Calu3 (cell line): ENCODE measurements around the gene ADGRG1. TPM values are rescaled to one million over a fixed set of nuclear protein-coding genes. Genes with fewer than 3 reads are reported as not detected.

Experiments
- BruUV-seq: library from RNA; stranded (reverse); fragments of 400-500 nt; replicated peaks from 2 replicates; lab custom pipeline; 2021; lab: Mats Ljungman, UMichigan
- CTCF ChIA-PET: fragments of 300-600 bp; sonication (Branson Sonifier 250); formaldehyde crosslinking; loops from one replicate; lab custom pipeline; 2022; ENCODE audit warnings: antibody characterized with exemption; lab: Charles Lee
- DNase-seq: peaks from one replicate; pipeline ENCODE4 v3.0.0; 2022
- H3K27ac Mint-ChIP-seq: one replicate; pipeline ENCODE4 v1.8.0; 2022; ENCODE audit warnings: mixed read lengths; ENCODE audit not compliant: unreplicated experiment
- H3K27me3 Mint-ChIP-seq: one replicate; pipeline ENCODE4 v1.8.0; 2022; ENCODE audit warnings: mixed read lengths; ENCODE audit not compliant: unreplicated experiment
- H3K36me3 Mint-ChIP-seq: one replicate; pipeline ENCODE4 v1.8.0; 2022; ENCODE audit warnings: mild to moderate bottlenecking, moderate library complexity, mixed read lengths; ENCODE audit not compliant: insufficient read depth, unreplicated experiment
- H3K4me1 Mint-ChIP-seq: one replicate; pipeline ENCODE4 v1.8.0; 2022; ENCODE audit warnings: mild to moderate bottlenecking, low read depth, mixed read lengths; ENCODE audit not compliant: unreplicated experiment
- H3K4me3 Mint-ChIP-seq: one replicate; pipeline ENCODE4 v1.8.0; 2022; ENCODE audit warnings: mild to moderate bottlenecking, low read depth, moderate library complexity, mixed read lengths; ENCODE audit not compliant: unreplicated experiment
- H3K9me3 Mint-ChIP-seq: one replicate; pipeline ENCODE4 v1.8.0; 2022; ENCODE audit warnings: low read depth, mixed read lengths; ENCODE audit not compliant: unreplicated experiment
- CTCF ChIP-seq: fragments of 200-600 bp; IDR thresholded peaks from one replicate; pipeline ENCODE4 v1.8.0; 2022; ENCODE audit warnings: antibody characterized with exemption; ENCODE audit not compliant: unreplicated experiment
- intact Hi-C: fragments of 100-400 bp; cut with micrococcal nuclease; formaldehyde crosslinking; loops from one replicate; pipeline ENCODE4 v1.10.0; 2022; ENCODE audit not compliant: unreplicated experiment
- total RNA-seq: library from RNA; stranded (reverse); gene quantifications from 2 replicates; pipeline ENCODE4 v1.2.3, GENCODE V29; 2022

Gene ADGRG1
- total RNA-seq, 1 experiment from 2014 or later = 278 TPM

GRCh38 chr16:57681950-57682728, 53.7 kb downstream of the ADGRG1 start:
- TF ChIP-seq CTCF = no peak

GRCh38 chr16:57682809-57683635, 54.6 kb downstream of the ADGRG1 start:
- H3K4me3 Mint-ChIP-seq = no peak overlapping the region
- H3K27me3 Mint-ChIP-seq = peaks cover 62% of the 10 kb centered on the region
- no peaks in the 10 kb centered on the region for H3K4me1 Mint-ChIP-seq
- TF ChIP-seq CTCF = no peak
- no peaks in the 10 kb centered on the region for H3K9me3 Mint-ChIP-seq
- DNase-seq = no peak
- no TSS peak for BruUV-seq
- H3K27ac Mint-ChIP-seq = no peak overlapping the region
- no peaks in the 10 kb centered on the region for H3K36me3 Mint-ChIP-seq
- intact Hi-C loops = no loop called here
- CTCF ChIA-PET = no interaction called here

More at GRCh38 chr16:57681950-57682728, 53.7 kb downstream of the ADGRG1 start:
- Mint-ChIP-seq H3K9me3 (no peaks in the 10 kb centered on the region), H3K27me3 (peaks cover 57% of the 10 kb centered on the region), H3K4me1 (no peaks in the 10 kb centered on the region), H3K27ac (no peak overlapping the region), H3K36me3 (no peaks in the 10 kb centered on the region), H3K4me3 (no peak overlapping the region)
- CTCF ChIA-PET = no interaction called here
- no peak for DNase-seq
- intact Hi-C loops = no loop called here
- no TSS peak for BruUV-seq

- BruUV-seq = no TSS peak
- intact Hi-C loops = no loop called here
- no peak for TF ChIP-seq CTCF
- Mint-ChIP-seq H3K27me3 (peaks cover 62% of the 10 kb centered on the region), H3K4me1 (no peaks in the 10 kb centered on the region), H3K36me3 (no peaks in the 10 kb centered on the region), H3K27ac (no peak overlapping the region), H3K9me3 (no peaks in the 10 kb centered on the region), H3K4me3 (no peak overlapping the region)
- CTCF ChIA-PET = no interaction called here
- DNase-seq = no peak
These were observed 55.5 kb downstream of the ADGRG1 start for GRCh38 chr16:57683636-57684545.
